Heart left ventricle (tissue), 16 donors: Measurements from ENCODE around the gene PNISR. TPM values are rescaled to one million over a fixed set of nuclear protein-coding genes. Genes with fewer than 3 reads are reported as not detected.

ENCODE experiments used
- ATAC-seq, 4 donors: fragments of 200-7000 bp; cut with Tn5 transposase; one replicate each; pipeline ENCODE4 v1.9.1; 2020 to 2022; ENCODE audit warnings: moderate library complexity in 4 of 4, mild to moderate bottlenecking in 3 of 4, moderate number of reproducible peaks in 1 of 4
- DNase-seq, 5 donors: peaks; one replicate each; pipeline ENCODE4 v3.0.0-alpha.2; 2020
- H3K27ac ChIP-seq, 12 donors: fragments of 200-600 bp; sonication (generic) in 4 of 12; one replicate each; pipeline versions ENCODE4 v1.5.0 to v1.8.0; 2016 to 2022; ENCODE audit warnings: mild to moderate bottlenecking in 2 of 12
- H3K27me3 ChIP-seq, 9 donors: fragments of 200-600 bp; sonication (generic) in 2 of 9; one replicate each; pipeline versions ENCODE4 v1.5.1 to v1.8.0; 2016 to 2022; ENCODE audit warnings: mild to moderate bottlenecking in 3 of 9
- H3K36me3 ChIP-seq, 9 donors: fragments of 200-600 bp; sonication (generic) in 2 of 9; one replicate each; pipeline versions ENCODE4 v1.5.0 to v1.8.0; 2018 to 2022; ENCODE audit warnings: mild to moderate bottlenecking in 2 of 9
- H3K4me1 ChIP-seq, 12 donors: fragments of 200-600 bp; sonication (generic) in 4 of 12; one replicate each; pipeline versions ENCODE4 v1.5.0 to v1.8.0; 2016 to 2022; ENCODE audit warnings: mild to moderate bottlenecking in 3 of 12
- H3K4me3 ChIP-seq, 12 donors: fragments of 200-600 bp; sonication (generic) in 4 of 12; one replicate each; pipeline versions ENCODE4 v1.5.0 to v1.8.0; 2017 to 2022; ENCODE audit warnings: mild to moderate bottlenecking in 9 of 12, moderate library complexity in 4 of 12
- H3K9me3 ChIP-seq, 12 donors: fragments of 200-600 bp; sonication (generic) in 4 of 12; one replicate each; pipeline versions ENCODE4 v1.5.0 to v1.8.0; 2016 to 2022; ENCODE audit warnings: mild to moderate bottlenecking in 1 of 12
- POLR2A ChIP-seq, 2 donors: fragments of 450-650 bp; IDR thresholded peaks; one replicate each; pipeline ENCODE4 v1.6.1; 2017; ENCODE audit warnings: antibody characterized with exemption in 2 of 2, mild to moderate bottlenecking in 2 of 2, moderate library complexity in 2 of 2
- WGBS, 4 donors: extraction: QIAGEN DNeasy Blood & Tissue Kit in 2 of 4; methylation state at CpG; one replicate each; pipeline versions ENCODE4 v1.1.5 to v1.1.7; 2013 to 2018; 5-methylcytosine and 5-hydroxymethylcytosine counted together
- intact Hi-C, 10 donors: fragments of 100-400 bp; cut with DNase I; formaldehyde crosslinking; loops; one replicate each; pipeline versions ENCODE4 v1.11.1 to v1.14.2; 2022
- polyA plus RNA-seq, 2 donors: library from polyadenylated mRNA; stranded (reverse); fragments of 200-250 nt; gene quantifications; one replicate each; pipeline ENCODE4 v1.2.3, GENCODE V29; 2013
- total RNA-seq, 9 donors: library from RNA; depleted of rRNA in 2 of 9; stranded (reverse); fragments of >200 nt in 2 of 9; fragmentation: NEBNext Ultra II Directional in 3 of 9; extraction: Animal tissue kit (Norgen Biotek cat#: 25700) in 3 of 9; gene quantifications; one replicate each; pipeline versions ENCODE4 v1.1.0 to v1.2.4, GENCODE V29; 2016 to 2023
- TF ChIP-seq, protein P1 (sequence below), 12 donors: fragments of 200-600 bp; sonication (generic) in 4 of 12; IDR thresholded peaks; one replicate each; pipeline versions ENCODE4 v1.5.0 to v1.8.0; 2018 to 2022; ENCODE audit warnings: antibody characterized with exemption in 12 of 12, mild to moderate bottlenecking in 5 of 12
- donor health status: ischemic (EF 13 %, LVEDD 7.1; RV severe dilation, severe dysfunction).
- donor health status: healthy with polysubstance abuse.
- donor health status: DM: no; HTN: yes; CAD: no.
- donor health status: DM: no; HTN: no; CAD: no.
- donor health status: ischemic (EF 25% LVEDD 6.9; RV normal size, moderate dysfunction).
- donor health status: ischemic (EF 25% LVEDD 5.7; RV mildly dilated, moderate dysfunction).
- donor health status: healthy.
- donor health status: DM: yes; HTN: yes; CAD: no.
- donor health status: ischemic (EF 35%, LVEDD 5.7; RV mildly dilated, moderate dysfunction).
- donor health status: nonischemic (EF 11% LVEDD 7.7; RV severe dilation, severe dysfunction).
- donor health status: DM: yes; HTN: yes; CAD: no.
- donor health status: PGD.
- donor health status: ischemic (EF 29% LVEDD 5.4; RV normal size, mild dysfunction).
- donor health status: nonischemic (EF 23%, LVEDD 6.1; RV moderate dilation, normal function).

PNISR gene
- total and polyA plus RNA-seq, 11 donors, result 20.8 to 64.8 (median 48.9) TPM

- Histone ChIP-seq H3K9me3 (no peaks in the 10 kb centered on the region), H3K27me3 (peaks cover 5 to 54% (median 22%) of the 10 kb centered on the region in 9 donors), H3K27ac (no peak overlapping the region), H3K36me3 (no peaks in the 10 kb centered on the region), H3K4me3 (no peak overlapping the region), H3K4me1 (peaks cover 0 to 16% (median 4%) of the 10 kb centered on the region in 12 donors)
- intact Hi-C loops, result no loop called here
- DNase-seq, result no peak
- 61 to 69% (median 62%) methylated on average over 9 of the region's 9 CpGs for WGBS, 4 donors
- TF ChIP-seq POLR2A (IDR thresholded peaks at IDR 0.05), result no peak
- TF ChIP-seq, protein P1, sequence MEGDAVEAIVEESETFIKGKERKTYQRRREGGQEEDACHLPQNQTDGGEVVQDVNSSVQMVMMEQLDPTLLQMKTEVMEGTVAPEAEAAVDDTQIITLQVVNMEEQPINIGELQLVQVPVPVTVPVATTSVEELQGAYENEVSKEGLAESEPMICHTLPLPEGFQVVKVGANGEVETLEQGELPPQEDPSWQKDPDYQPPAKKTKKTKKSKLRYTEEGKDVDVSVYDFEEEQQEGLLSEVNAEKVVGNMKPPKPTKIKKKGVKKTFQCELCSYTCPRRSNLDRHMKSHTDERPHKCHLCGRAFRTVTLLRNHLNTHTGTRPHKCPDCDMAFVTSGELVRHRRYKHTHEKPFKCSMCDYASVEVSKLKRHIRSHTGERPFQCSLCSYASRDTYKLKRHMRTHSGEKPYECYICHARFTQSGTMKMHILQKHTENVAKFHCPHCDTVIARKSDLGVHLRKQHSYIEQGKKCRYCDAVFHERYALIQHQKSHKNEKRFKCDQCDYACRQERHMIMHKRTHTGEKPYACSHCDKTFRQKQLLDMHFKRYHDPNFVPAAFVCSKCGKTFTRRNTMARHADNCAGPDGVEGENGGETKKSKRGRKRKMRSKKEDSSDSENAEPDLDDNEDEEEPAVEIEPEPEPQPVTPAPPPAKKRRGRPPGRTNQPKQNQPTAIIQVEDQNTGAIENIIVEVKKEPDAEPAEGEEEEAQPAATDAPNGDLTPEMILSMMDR (IDR thresholded peaks at IDR 0.05), result no peak
- ATAC-seq, result no peak
These were observed 72.0 kb downstream of the PNISR start for GRCh38 chr6:99353126-99353525.

GRCh38 chr6:99350573-99350972, 74.5 kb downstream of the PNISR start:
- Histone ChIP-seq H3K9me3 (no peaks in the 10 kb centered on the region), H3K27ac (peak overlapping the region in 1 of 12 donors; percentile 89), H3K27me3 (peaks cover 5 to 64% (median 22%) of the 10 kb centered on the region in 9 donors), H3K4me3 (no peak overlapping the region), H3K36me3 (no peaks in the 10 kb centered on the region), H3K4me1 (peaks cover 0 to 16% (median 4%) of the 10 kb centered on the region in 12 donors)
- 30 to 38% (median 38%) methylated on average over 10 of the region's 10 CpGs for WGBS, 4 donors
- DNase-seq (no peak), ATAC-seq (no peak)
- TF ChIP-seq, protein P1 (IDR thresholded peaks at IDR 0.05), result no peak
- no peak for TF ChIP-seq POLR2A (IDR thresholded peaks at IDR 0.05)
- intact Hi-C loops, result no loop called here

GRCh38 chr6:99349171-99350141, 75.7 kb downstream of the PNISR start, which contains the start of gene FAXC:
Gene FAXC (minus strand): TSS chr6:99349674. CDS start chr6:99349372, 302 bp downstream.
- Histone ChIP-seq H3K27me3 (peaks cover 5 to 58% (median 14%) of the 10 kb centered on the region in 9 donors), H3K9me3 (no peaks in the 10 kb centered on the region), H3K4me3 (peak within 1 kb of the TSS; percentile 33 to 85 (median 58)), H3K36me3 (no peaks in the 10 kb centered on the region), H3K4me1 (peaks cover 0 to 16% (median 4%) of the 10 kb centered on the region in 12 donors), H3K27ac (peak within 1 kb of the TSS in 1 of 12 donors; percentile 89)
- ATAC-seq (peak in 2 of 4 donors; percentile 60 to 71), DNase-seq (peak in 1 of 5 donors; percentile 29)
- intact Hi-C loops, result no loop called here
- 0 to 1% (median 1%) methylated on average over 30 to 108 of the region's 108 CpGs for WGBS, 4 donors
- TF ChIP-seq, protein P1 (IDR thresholded peaks at IDR 0.05), result no peak
- TF ChIP-seq POLR2A (IDR thresholded peaks at IDR 0.05), result no peak
